Measurements from ENCODE around the gene TLE1. TPM values are rescaled to one million over a fixed set of nuclear protein-coding genes. Genes with fewer than 3 reads are reported as not detected.
"Not testable (repeated sequence)": the region's sequence is repeated elsewhere in the genome, so short reads cannot be mapped to it uniquely, and the experiment has no call there.

The TLE1 gene
- 100 to 1,000 TPM in 1 of 8 experiments, 10 to 100 TPM in 4, 1 to 10 TPM in 2, under 1 TPM in 1; 0.52 to 105 (median 43.0) TPM for total RNA-seq

DNA sequence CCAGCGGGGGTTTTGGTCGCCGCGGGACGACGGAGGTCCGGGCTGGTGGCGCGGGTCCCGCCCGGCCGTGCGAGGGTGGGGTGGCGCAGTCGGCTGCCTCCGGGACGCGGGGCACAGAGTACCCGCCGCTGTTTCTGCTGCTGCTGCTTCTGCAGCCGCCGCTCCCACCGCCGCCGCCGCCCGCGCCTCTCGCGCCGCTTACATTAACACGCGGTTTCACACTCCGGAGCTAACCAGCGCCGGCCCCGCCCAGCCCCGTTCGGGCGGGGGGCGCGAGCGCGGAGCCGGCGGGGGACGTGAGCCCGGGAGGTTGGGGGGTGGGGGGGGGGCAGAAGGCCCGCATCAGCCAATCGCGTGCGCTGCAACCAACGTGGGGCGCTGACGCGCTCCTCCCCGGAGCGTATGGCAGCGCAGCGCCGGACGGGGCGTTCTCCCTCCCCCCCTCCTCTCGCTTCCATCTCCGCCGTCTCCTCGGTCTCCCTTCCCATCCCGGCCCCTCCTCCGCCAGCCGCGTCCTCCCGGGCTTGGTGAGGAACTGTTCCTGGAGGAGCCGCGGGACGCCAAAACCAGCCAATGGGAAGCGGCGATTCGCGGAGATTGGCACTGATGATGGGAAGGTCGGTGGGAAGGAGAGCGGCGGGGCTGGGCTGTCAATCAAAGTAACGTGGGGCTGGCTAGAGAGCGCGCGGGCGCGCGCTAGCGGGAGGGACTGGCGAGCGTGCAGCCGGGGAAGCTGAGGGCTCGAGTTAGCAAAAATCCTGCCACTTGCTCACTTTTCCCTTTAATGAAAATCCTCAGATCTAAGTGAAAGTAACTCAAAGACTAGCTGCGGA is at the start of gene TLE1:
TLE1 (minus strand) TSS at position 205 of the 833 bp plus-strand sequence. CDS start 1,307 bp downstream, outside the sequence.
- 0 to 2% (median 0%) methylated on average over 1 to 12 of the region's 95 CpGs; no CpG with 5 or more reads in 6 of the 10 experiments for WGBS, 10 experiments
- Histone ChIP-seq H3K27ac (peak within 1 kb of the TSS; percentile 67 to 68), H3K4me1 (replicated peaks in 1 of 2) (peaks cover 8 to 13% of the 10 kb centered on the region in 2 donors), H3K4me3 (peak within 1 kb of the TSS; percentile 55 to 87 (median 78))
- in situ Hi-C loops (cut with MboI; ENCODE audit: low pct_unique_long_range_greater_than_20kb in 2 of 9, low sequenced_read_pairs in 9 of 9, unreplicated experiment in 9 of 9): no loop called here
- ATAC-seq (replicated peaks in 6 of 8): peak; percentile 82 to 90 (median 88)

DNA sequence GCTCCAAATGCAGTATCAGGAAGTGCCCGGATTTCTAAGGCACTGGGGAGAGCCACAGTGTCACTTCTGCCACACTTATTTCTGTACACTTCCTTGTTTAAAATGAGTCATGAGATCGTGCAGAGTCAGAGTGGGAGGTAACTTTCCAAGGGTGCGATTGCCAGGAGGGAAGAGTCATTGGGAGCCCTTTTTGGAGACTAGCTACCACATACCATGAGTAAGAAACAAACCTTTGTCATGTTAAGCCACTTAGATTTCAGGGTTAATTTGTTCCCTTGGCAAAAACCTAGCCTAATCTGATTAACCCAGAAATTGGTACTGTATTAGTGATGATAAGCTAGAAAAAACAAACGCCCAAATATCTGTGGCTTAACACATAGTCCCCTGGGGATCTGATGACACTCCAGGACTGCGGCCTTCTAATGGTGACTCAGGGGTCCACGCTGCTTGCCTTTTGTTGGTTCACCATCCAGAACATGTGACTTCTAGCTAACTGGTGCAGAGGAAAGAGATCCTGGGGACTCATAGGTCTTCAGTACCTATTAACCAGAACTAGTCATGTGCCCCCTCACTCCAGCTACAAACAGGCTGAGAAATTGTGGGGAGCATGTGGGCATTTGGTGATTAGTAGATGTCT is 48.6 kb upstream of the TLE1 start:
- Histone ChIP-seq H3K4me1 (replicated peaks in 1 of 2) (no peaks in the 10 kb centered on the region), H3K4me3 (no peak overlapping the region), H3K27ac (no peak overlapping the region)
- in situ Hi-C loops (cut with MboI; ENCODE audit: low pct_unique_long_range_greater_than_20kb in 2 of 9, low sequenced_read_pairs in 9 of 9, unreplicated experiment in 9 of 9): no loop called here
- ATAC-seq (replicated peaks in 6 of 8): peak in 2 of 8 experiments; percentile 50 to 88
- WGBS, 10 experiments: 0 to 94% (median 62%) methylated on average over 1 to 6 of the region's 6 CpGs; no CpG with 5 or more reads in 1 of the 10 experiments

DNA sequence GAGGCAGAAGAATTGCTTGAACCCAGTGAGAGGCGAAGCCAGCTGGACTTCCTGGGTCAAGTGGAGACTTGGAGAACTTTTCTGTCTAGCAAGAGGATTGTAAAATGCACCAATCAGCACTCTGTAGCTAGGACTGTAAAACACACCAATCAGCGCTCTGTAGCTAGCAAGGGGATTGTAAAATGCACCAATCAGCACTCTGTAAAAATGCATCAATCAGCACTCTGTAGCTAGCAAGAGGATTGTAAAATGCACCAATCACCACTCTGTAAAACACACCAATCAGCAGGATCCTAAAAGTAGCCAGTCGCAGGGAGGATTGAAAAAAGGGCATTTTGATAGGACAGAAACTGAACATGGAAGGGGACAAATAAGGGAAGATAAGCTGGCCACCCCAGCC is 41.2 kb upstream of the TLE1 start:
- ATAC-seq (replicated peaks in 6 of 8); H3K4me3 ChIP-seq; in situ Hi-C loops (cut with MboI; ENCODE audit: low pct_unique_long_range_greater_than_20kb in 2 of 9, low sequenced_read_pairs in 9 of 9, unreplicated experiment in 9 of 9); H3K4me1 ChIP-seq (replicated peaks in 1 of 2); H3K27ac ChIP-seq: not testable (repeated sequence)
- WGBS, 10 experiments: 83 to 100% (median 100%) methylated on average over 1 to 3 of the region's 3 CpGs; no CpG with 5 or more reads in 5 of the 10 experiments

DNA sequence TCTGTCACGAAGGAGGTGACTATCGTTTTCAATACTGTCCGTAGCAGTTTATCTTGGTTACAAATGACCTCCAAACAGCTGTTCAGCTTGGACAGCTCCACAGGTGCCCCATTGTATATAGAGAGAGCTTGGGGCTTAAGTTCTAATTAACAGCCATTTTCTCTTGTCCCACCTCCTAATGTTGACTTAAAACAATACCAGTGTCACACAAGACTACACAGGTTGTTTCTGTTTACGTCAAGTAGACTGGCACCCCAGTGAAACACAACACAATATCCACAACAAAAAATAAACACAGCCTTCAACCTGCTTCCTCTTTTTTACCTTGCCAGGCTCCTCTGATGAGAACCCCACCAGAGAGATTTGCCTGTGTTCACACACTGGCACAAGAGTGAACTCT is 39.8 kb upstream of the TLE1 start:
- no peak overlapping the region for H3K4me3 ChIP-seq
- 50 to 86% (median 77%) methylated on average over 2 to 4 of the region's 4 CpGs; no CpG with 5 or more reads in 3 of the 10 experiments for WGBS, 10 experiments
- H3K4me1 ChIP-seq (replicated peaks in 1 of 2): no peaks in the 10 kb centered on the region
- no peak for ATAC-seq (replicated peaks in 6 of 8)
- in situ Hi-C loops (cut with MboI; ENCODE audit: low pct_unique_long_range_greater_than_20kb in 2 of 9, low sequenced_read_pairs in 9 of 9, unreplicated experiment in 9 of 9): no loop called here
- no peak overlapping the region for H3K27ac ChIP-seq

DNA sequence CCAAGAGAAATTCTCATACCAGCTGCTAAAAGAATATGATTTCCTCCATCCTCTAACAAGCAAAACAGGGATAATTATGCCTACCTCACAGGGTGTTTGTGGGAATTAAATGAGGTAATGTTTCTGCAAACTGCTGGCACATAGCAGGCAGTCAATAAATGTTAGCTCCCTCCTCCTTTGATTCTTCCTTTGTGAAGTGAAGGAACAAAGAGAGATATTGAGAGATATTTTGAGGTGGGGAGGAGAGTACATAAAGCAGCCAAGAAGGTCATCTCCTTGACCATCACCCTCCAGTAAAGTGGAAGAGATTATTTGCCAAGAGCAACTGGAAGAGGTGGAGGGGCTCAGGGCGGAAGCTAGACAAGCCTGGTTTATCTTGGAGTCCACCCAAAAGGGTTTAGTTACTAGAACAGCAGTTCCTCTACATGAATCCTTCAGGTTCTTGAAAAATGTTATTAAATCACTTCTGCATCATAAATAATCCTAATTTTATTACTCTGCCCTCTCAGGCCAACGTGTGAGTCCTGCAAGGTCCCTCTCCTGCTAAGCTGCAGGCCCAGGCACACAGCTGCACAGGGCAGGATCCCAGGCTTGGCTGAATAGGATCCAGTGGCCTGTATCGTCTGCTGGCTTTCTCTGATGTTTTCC is 35.0 kb upstream of the TLE1 start:
- Histone ChIP-seq H3K4me1 (replicated peaks in 1 of 2) (no peaks in the 10 kb centered on the region), H3K27ac (no peak overlapping the region), H3K4me3 (no peak overlapping the region)
- WGBS, 10 experiments: 20 to 100% (median 72%) methylated on average over 1 to 3 of the region's 3 CpGs; no CpG with 5 or more reads in 1 of the 10 experiments
- in situ Hi-C loops (cut with MboI; ENCODE audit: low pct_unique_long_range_greater_than_20kb in 2 of 9, low sequenced_read_pairs in 9 of 9, unreplicated experiment in 9 of 9): loop anchor here in 1 of 9 experiments (25.0 kb wide), 1 partner anchor 113 kb away; no protein-coding TSS in a partner anchor
- ATAC-seq (replicated peaks in 6 of 8): peak in 1 of 8 experiments; percentile 19

DNA sequence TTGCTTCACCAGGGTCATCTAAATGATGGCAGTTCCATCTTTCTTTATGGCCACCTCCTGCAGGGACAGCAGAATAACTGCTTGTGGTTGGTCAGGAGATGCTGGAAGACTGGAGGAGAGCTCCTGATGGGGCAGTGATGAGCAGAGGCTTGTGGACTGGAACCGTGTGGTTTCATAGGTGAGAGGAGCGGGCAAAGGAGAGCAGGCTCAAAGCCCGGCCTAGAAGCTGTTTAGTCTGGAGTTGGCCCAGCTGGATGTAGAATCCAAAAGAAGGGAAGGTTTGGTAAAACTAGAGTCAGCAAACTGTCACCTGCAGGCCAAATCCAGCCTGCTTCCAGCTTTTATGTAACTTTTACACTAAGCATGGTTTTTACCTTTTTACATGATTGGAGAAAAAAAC is 32.9 kb upstream of the TLE1 start:
- no peak overlapping the region for H3K27ac ChIP-seq
- in situ Hi-C loops (cut with MboI; ENCODE audit: low pct_unique_long_range_greater_than_20kb in 2 of 9, low sequenced_read_pairs in 9 of 9, unreplicated experiment in 9 of 9): loop anchor here in 1 of 9 experiments (25.0 kb wide), 1 partner anchor 115 kb away; no protein-coding TSS in a partner anchor
- 60 to 100% (median 94%) methylated on average over 1 to 3 of the region's 3 CpGs; no CpG with 5 or more reads in 3 of the 10 experiments for WGBS, 10 experiments
- no peak for ATAC-seq (replicated peaks in 6 of 8)
- peaks cover 0 to 6% of the 10 kb centered on the region in 2 donors for H3K4me1 ChIP-seq (replicated peaks in 1 of 2)
- H3K4me3 ChIP-seq: no peak overlapping the region

DNA sequence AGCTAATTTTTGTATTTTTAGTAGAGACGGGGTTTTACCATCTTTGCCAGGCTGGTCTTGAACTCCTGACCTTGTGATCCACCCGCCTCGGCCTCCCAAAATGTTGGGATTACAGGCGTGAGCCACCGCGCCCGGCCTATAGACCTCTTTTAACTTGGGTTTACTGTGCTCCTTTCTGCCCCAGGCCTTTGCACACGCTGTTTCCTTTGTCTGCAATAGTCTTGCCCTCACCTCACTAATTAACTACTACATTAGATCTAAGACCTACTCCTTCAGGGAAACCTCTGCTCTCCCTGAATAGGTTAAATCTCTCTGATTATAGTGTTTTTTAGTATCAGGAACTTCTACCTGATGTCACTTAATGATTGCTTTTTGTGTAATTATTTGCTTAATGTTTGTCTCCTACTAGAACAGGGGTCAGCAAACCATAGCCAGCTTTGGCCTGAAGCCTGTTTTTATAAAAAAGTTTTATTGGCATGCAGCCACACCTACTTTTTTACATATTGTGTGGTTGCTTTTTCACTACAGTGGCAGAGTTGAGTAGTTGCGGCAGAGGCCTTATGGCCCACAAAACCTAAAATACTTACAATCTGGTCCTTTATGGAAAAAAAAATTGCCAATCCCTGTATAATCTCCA is 31.2 kb upstream of the TLE1 start:
- 50 to 100% (median 91%) methylated on average over 1 to 6 of the region's 9 CpGs; no CpG with 5 or more reads in 2 of the 10 experiments for WGBS, 10 experiments
- Histone ChIP-seq H3K4me3 (no peak overlapping the region), H3K27ac (no peak overlapping the region), H3K4me1 (replicated peaks in 1 of 2) (peaks cover 0 to 9% of the 10 kb centered on the region in 2 donors)
- in situ Hi-C loops (cut with MboI; ENCODE audit: low pct_unique_long_range_greater_than_20kb in 2 of 9, low sequenced_read_pairs in 9 of 9, unreplicated experiment in 9 of 9): loop anchor here in 1 of 9 experiments (25.0 kb wide), 1 partner anchor 117 kb away; no protein-coding TSS in a partner anchor
- no peak for ATAC-seq (replicated peaks in 6 of 8)

DNA sequence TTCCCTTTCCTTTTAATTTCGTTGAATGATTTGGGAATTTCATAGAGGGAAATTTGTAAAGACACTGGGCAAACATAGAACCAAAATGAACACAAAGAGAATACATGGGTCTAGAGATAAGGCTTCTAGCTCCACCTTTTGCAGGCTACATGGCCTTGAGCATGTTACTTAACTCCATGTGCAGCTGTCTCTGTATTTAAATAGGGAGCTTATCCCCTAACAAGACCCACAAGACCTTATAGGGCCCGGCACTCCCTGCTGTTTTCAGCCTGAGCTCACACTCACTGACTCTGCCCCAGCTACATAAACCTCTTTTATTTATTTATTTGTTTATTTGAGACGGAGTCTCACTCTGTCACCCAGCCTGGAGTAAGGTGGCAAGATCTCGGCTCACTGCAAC is 30.6 kb upstream of the TLE1 start:
- no peak overlapping the region for H3K4me3 ChIP-seq
- in situ Hi-C loops (cut with MboI; ENCODE audit: low pct_unique_long_range_greater_than_20kb in 2 of 9, low sequenced_read_pairs in 9 of 9, unreplicated experiment in 9 of 9): loop anchor here in 1 of 9 experiments (25.0 kb wide), 1 partner anchor 117 kb away; no protein-coding TSS in a partner anchor
- no peak for ATAC-seq (replicated peaks in 6 of 8)
- no peak overlapping the region for H3K27ac ChIP-seq
- H3K4me1 ChIP-seq (replicated peaks in 1 of 2): peaks cover 0 to 9% of the 10 kb centered on the region in 2 donors
- 79 to 100% (median 90%) methylated on average over 1 to 4 of the region's 4 CpGs; no CpG with 5 or more reads in 2 of the 10 experiments for WGBS, 10 experiments

DNA sequence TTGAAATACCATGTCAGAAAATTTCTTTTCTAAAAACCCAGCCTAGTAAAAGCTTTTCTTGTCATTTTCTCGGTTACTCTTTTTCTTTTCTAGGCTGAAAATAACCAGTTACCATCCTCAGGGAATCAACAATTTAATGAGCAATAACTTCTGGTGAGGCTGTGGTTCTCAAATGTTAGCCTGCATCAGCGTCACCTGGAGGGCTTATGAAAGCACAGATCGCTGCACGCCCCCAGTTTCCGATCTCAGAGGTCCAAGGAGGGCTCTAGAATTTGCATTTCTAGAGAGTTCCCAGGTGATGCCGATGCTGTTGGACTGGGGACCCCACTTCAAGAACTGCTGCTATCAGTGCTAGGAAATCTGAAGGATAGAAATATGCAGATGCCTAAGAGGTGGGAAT is 28.9 kb upstream of the TLE1 start:
- H3K4me3 ChIP-seq: no peak overlapping the region
- H3K4me1 ChIP-seq (replicated peaks in 1 of 2): peaks cover 0 to 9% of the 10 kb centered on the region in 2 donors
- 17 to 100% (median 81%) methylated on average over 1 to 6 of the region's 6 CpGs; no CpG with 5 or more reads in 1 of the 10 experiments for WGBS, 10 experiments
- ATAC-seq (replicated peaks in 6 of 8): no peak
- no peak overlapping the region for H3K27ac ChIP-seq
- in situ Hi-C loops (cut with MboI; ENCODE audit: low pct_unique_long_range_greater_than_20kb in 2 of 9, low sequenced_read_pairs in 9 of 9, unreplicated experiment in 9 of 9): loop anchor here in 1 of 9 experiments (25.0 kb wide), 1 partner anchor 119 kb away; no protein-coding TSS in a partner anchor

DNA sequence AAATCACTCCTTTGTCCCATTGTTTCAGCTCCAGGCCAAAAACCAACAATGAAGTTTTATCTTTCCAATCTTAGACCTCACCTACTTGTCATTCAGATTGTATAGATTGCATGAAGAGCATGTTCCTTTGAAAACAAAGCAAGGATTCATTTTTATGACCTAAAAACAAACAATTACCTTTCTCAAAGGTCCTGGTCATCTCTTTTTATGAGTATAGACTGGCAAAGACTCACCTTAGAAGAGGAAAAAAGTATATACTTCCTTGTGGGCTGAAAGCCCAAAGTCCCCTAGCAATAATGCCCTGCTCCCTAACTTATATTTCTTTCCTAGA is 28.4 kb upstream of the TLE1 start:
- in situ Hi-C loops (cut with MboI; ENCODE audit: low pct_unique_long_range_greater_than_20kb in 2 of 9, low sequenced_read_pairs in 9 of 9, unreplicated experiment in 9 of 9): loop anchor here in 1 of 9 experiments (25.0 kb wide), 1 partner anchor 120 kb away; no protein-coding TSS in a partner anchor
- peaks cover 0 to 9% of the 10 kb centered on the region in 2 donors for H3K4me1 ChIP-seq (replicated peaks in 1 of 2)
- ATAC-seq (replicated peaks in 6 of 8): no peak
- no peak overlapping the region for H3K27ac ChIP-seq
- no peak overlapping the region for H3K4me3 ChIP-seq

DNA sequence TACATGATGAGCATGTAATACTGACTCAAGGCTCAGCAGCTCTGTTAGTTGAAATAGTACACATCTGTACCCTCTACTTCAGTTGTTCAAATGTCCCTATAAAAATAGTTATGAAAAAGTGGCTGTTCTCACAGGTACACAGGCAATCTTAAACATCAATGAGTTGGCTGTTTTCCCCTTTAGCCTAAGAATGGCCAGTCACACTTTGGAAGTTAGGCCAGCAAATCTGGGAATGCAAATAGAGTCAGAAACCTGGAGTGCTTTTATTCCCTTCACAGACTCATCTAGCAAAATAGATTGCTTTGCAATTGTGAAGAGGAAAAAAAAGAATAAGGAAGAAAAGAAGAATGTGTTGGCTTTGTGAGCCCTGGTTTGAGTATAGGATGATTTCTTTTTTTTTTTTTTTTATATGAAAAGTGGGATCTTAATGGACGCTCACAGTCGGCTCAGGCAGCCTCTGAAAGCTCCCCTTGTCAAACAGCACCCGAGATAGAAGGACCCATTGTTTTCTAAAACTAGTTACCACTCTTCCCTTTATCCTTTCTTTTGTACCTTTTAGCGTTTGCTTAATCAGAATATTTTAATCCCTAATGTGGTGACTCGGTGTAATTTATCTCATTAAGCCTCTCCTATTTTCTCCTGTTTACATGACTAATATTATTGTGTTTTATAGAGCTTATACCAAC is 27.9 kb upstream of the TLE1 start:
- no peak overlapping the region for H3K4me3 ChIP-seq
- WGBS, 10 experiments: 15 to 84% (median 46%) methylated on average over 2 to 5 of the region's 5 CpGs; no CpG with 5 or more reads in 1 of the 10 experiments
- no peak overlapping the region for H3K27ac ChIP-seq
- in situ Hi-C loops (cut with MboI; ENCODE audit: low pct_unique_long_range_greater_than_20kb in 2 of 9, low sequenced_read_pairs in 9 of 9, unreplicated experiment in 9 of 9): loop anchor here in 1 of 9 experiments (25.0 kb wide), 1 partner anchor 120 kb away; no protein-coding TSS in a partner anchor
- peak in 3 of 8 experiments; percentile 22 to 41 (median 23) for ATAC-seq (replicated peaks in 6 of 8)
- peaks cover 0 to 9% of the 10 kb centered on the region in 2 donors for H3K4me1 ChIP-seq (replicated peaks in 1 of 2)

Data from motor neuron (in vitro differentiated cells).